Stimulated activated CD4-positive, alpha-beta T cell treated with anti-CD3 and anti-CD28 coated beads, Interleukin-12 subunit alpha, Interleukin-12 subunit beta, amount 100 ng/mL, for 48 hours (primary cell): Measurements from ENCODE around the gene SFXN5.
"Not testable (repeated sequence)": the region's sequence is repeated elsewhere in the genome, so short reads cannot be mapped to it uniquely, and the experiment has no call there.

Experiments
- DNase-seq, 3 donors: peaks; one replicate each; pipeline ENCODE4 v3.0.0-alpha.2; 2020; ENCODE audit warnings: low read depth in 2 of 3, low spot score in 1 of 3

The SFXN5 gene

GRCh38 chr2:73071360-73072128 lies at the start of gene SFXN5:
TSS of gene SFXN5 (minus strand) at chr2:73071712. CDS start at chr2:73071705, 7 bp downstream.
- DNase-seq, result peak; percentile 89 to 97 (median 95)

GRCh38 chr2:73119611-73120239 lies 48.2 kb upstream of the SFXN5 start:
- DNase-seq, result not testable (repeated sequence)

GRCh38 chr2:73117441-73117840 lies 45.9 kb upstream of the SFXN5 start:
- no peak for DNase-seq

- no peak for DNase-seq
Observed at GRCh38 chr2:73116182-73116960, 44.9 kb upstream of the SFXN5 start.

- DNase-seq, result no peak
Observed at GRCh38 chr2:73114273-73114867, 42.9 kb upstream of the SFXN5 start.

GRCh38 chr2:73112913-73113854 lies 41.7 kb upstream of the SFXN5 start, which contains the start of gene RAB11FIP5:
TSS of gene RAB11FIP5 (minus strand) at chr2:73112948. CDS start at chr2:73112777, 171 bp downstream.
- DNase-seq, result peak; percentile 49 to 68 (median 60)

GRCh38 chr2:73112026-73112912 lies 40.8 kb upstream of the SFXN5 start:
- peak in 1 of 3 donors; percentile 15 for DNase-seq

GRCh38 chr2:73111073-73112025 lies 39.8 kb upstream of the SFXN5 start:
- no peak for DNase-seq

GRCh38 chr2:73110168-73111072 lies 38.9 kb upstream of the SFXN5 start:
- DNase-seq, result no peak

GRCh38 chr2:73109431-73110167 lies 38.1 kb upstream of the SFXN5 start:
- DNase-seq, result no peak

- no peak for DNase-seq
Observed at GRCh38 chr2:73107211-73107926, 35.9 kb upstream of the SFXN5 start.

- no peak for DNase-seq
Observed at GRCh38 chr2:73106791-73107190, 35.3 kb upstream of the SFXN5 start.

GRCh38 chr2:73105511-73105971 lies 34.0 kb upstream of the SFXN5 start:
- DNase-seq, result no peak

- no peak for DNase-seq
Observed at GRCh38 chr2:73104933-73105332, 33.4 kb upstream of the SFXN5 start.

- DNase-seq, result no peak
Observed at GRCh38 chr2:73103018-73103542, 31.6 kb upstream of the SFXN5 start.
